Activated T-cell treated with anti-CD3 and anti-CD28 coated beads for 1 hour (primary cell): Measurements from ENCODE around the gene DHX57.
A peak's percentile ranks its signal among the peaks of the same experiment; 100 is the strongest.
"Not testable (repeated sequence)": the region's sequence is repeated elsewhere in the genome, so short reads cannot be mapped to it uniquely, and the experiment has no call there.

ENCODE experiments used
- DNase-seq: peaks from one replicate; pipeline ENCODE4 v3.0.0-alpha.2; 2020; ENCODE audit warnings: low read depth

The DHX57 gene

DNA sequence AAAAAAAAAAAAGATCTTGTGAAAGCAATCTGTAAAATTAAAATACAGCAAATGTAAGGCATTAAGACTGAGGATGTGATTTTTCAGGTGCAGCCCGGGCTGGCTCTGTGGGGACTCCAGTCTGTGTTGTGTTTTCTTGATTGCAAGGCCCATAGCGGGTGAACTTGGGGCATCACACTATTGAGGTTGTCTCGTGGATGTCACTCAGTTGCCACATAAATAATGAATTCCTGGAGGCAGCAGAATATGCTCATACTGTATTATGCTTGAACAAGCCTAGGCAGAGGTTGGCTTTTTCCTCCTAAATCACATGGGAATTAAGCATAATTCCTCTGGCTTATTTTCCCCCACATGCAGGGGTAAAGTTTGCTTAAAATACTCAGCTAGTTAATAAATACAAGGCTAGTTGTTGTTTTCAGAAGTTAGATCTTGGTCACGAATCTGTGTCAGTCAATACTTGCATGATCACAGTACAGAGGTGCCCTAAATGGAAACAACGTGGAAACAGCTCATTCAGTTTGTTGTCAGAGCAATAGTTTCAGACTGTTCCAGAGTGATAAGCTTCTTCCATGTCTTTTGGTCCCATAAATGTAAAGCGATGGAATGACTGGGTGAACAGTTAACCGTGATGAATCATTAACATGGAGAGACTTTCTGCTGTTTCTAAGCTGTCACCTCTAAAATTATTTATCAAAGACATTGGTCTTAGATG lies 81.3 kb downstream of the DHX57 start:
- DNase-seq: no peak

DNA sequence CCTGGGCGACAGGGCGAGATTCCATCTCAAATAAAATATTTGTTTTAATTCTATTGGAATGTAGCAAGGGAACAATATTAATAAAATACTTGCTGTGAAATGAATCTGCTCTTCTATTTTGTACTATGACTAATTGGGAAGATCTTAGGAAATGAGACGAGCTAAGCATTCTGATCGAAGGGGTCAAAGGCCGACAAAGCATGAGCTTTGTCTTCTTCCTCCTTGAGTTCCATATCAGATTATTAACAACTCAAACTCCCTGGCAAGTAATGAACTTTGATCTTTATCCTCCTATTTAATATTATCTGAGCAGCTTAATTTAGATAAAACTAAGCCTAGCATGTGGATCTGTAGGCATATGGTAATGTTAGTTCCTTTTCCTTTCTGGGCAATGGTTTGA lies 82.2 kb downstream of the DHX57 start:
- DNase-seq: no peak

DNA sequence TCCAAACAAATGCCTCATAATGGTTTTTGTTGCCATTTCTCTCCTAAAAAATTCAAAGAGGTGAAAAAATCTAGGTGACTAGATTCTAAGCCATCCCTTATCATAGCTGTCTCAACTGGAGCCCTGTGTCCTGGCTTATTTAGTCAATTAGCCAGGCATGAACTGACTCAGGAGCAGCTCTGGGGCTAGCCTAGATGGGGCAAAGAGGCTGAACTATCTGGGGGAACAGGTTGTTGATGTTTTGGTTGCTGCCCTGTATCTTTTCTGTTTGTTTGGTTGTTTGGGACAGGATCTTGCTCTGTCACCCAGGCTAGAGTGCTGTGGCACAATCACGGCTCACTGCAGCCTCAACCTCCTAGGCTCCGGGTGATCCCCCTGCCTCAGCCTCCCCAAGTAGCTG lies 83.0 kb downstream of the DHX57 start:
- no peak for DNase-seq

DNA sequence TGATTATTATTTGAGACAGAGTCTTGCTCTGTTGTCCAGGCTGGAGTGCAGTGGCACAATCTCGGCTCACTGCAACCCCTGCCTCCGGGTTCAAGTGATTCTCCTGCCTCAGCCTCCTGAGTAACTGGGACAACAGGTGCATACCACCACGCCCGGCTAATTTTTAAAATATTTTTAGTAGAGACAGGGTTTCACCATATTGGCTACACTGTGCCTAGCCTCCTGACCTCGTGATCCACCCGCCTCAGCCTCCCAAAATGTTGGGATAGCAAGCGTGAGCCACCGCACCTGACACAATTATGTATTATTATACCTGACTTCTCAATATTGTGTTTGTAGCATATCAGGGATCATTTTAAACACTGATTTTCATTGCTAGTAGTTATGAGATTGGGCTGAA lies 83.4 kb downstream of the DHX57 start:
- not testable (repeated sequence) for DNase-seq

DNA sequence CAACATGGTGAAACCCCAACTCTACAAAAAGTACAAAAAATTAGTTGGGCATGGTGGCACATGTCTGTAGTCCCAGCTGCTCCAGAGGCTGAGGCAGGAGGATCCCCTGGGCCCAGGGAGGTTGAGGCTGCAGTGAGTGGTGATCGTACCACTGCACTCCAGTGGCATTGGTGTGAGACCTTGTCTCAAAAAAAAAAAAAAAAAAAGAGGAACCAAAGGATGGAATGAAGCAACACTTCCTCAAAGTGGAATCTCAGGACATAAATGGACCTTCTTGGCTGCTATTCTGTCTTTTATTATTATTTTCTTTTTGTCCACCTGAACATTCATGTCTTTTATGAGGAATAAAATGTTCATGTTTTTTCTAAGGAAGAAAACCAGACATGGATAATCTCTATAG lies 84.0 kb downstream of the DHX57 start:
- no peak for DNase-seq

DNA sequence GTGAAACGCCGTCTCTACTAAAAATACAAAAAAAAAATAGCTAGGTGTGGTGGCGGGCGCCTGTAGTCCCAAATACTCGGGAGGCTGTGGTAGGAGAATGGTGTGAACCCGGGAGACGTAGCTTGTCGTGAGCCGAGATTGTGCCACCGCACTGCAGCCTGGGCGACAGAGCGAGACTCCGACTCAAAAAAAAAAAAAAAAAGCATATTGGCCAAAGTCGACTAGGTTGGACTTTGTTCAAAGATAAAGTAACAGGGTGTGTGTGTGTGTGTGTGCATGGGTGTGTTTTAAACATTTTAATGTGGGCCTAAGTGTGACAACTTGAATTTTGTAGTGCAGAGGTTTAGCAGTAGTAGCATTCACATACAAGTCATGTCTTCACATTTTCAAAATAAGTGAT lies 86.0 kb downstream of the DHX57 start:
- no peak for DNase-seq

DNA sequence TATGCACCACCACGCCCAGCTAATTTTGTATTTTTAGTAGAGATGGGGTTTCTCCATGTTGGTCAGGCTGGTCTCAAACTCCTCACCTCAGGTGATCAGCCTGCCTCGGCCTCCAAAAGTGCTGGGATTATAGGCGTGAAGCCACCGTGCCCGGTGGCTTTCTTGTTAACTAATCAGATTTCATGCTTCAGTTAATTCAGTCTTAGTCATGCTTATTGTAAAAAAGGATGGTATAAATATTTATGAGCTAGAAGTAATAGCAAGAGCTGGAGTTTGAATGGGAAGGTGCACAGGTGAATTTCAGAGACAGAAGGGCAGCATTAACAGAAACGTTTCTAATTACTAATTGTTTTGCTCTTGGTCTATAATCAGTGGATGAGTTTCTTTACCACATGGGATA lies 87.4 kb downstream of the DHX57 start:
- no peak for DNase-seq

DNA sequence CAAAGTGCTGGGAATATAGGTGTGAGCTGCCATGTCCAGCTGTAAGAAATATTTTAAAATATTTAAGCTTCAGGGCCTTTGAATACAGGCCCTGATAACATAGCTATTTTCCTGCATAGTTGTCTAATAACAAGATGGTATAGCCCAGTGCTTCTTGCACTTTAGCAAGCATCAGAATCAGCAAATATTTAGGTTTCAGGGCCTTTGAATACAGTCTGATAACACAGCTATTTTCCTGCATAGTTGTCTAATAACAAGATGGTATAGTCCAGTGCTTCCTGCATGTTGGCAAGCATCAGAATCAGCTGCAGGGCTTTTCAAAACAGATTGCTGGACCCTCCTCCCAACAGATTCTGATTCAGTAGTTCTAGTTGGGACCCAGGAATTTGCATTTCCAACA lies 92.1 kb downstream of the DHX57 start:
- DNase-seq: no peak

DNA sequence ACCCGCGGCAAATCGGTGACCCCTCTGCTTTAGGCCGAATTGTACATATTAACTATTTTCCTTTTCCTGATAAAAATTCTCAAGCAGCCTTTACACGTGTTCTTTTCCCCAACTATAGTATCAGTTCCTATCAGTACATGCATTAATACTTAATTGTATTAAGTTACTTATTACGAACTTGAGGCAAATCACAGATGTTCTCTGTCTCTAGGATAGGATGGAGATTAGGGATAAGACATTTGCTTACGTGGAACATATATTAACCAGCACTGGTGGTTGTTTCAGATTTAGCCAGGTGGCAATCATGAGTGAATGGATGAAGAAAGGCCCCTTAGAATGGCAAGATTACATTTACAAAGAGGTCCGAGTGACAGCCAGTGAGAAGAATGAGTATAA lies 97.0 kb downstream of the DHX57 start:
- no peak for DNase-seq

DNA sequence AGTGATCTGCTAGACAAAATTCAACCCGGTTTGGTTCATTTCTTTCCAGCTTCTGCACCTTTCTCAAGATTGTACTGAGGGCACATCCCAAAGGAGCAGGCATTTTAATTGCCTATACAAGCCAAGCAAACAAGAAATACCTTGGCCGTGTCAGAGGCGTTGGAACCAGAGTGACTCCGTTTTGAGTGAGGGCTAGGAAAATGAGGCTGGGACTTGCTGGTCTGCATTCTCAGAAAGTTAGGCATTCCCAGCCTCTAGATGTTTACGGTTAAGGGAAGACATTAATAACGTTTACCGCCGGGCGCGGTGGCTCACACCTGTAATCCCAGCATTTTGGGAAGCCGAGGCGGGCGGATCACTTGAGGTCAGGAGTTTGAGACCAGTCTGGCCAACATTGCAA lies 99.2 kb downstream of the DHX57 start:
- no peak for DNase-seq

DNA sequence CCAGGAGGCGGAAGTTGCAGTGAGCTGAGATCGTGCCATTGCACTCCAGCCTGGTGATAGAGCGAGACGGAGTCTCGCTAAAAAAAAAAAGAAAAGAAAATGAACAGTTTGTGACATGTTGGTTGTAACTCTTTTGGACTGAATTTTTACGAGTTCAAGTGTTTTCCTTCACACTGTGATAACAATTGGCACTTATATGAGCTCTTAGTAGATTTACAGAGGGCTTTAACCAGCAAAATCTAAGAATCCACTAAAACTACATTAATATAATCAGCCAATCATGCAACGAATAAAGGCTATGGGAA lies 99.9 kb downstream of the DHX57 start:
- DNase-seq: no peak

DNA sequence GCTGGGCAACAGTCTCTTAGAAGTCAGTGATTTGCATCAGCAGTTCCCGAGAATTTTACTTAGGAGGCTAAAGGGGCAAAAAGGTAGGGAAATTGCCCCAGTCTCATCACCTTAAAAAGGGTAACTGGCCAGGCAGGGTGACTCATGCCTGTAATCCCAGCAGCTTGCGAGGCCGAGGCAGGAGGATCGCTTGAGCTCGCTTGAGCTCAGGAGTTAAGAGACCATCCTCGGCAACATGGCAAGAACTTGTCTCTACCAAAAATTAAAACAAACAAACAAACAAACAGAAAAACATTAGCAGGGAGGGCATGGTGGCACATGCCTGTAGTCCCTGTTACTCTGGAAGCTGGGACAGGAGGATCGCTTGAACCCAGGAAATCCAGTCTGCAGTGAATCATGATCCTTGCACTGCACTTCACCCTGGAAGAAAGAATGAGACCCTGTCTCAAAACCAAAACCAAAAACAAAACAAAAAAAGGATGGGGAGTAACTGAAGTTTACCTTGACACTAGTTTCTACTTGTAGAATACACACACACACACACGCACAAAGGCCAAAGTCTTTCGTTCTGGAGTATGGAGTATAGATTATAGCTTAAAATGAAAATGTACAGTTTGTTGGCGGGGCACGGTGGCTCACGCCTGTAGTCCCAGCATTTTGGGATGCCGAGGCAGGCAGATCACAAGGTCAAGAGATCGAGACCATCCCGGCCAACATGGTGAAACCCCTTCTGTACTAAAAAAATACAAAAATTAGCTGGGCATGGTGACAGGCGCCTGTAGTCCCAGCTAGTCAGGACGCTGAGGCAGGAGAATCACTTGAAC lies 100.4 kb downstream of the DHX57 start:
- no peak for DNase-seq

DNA sequence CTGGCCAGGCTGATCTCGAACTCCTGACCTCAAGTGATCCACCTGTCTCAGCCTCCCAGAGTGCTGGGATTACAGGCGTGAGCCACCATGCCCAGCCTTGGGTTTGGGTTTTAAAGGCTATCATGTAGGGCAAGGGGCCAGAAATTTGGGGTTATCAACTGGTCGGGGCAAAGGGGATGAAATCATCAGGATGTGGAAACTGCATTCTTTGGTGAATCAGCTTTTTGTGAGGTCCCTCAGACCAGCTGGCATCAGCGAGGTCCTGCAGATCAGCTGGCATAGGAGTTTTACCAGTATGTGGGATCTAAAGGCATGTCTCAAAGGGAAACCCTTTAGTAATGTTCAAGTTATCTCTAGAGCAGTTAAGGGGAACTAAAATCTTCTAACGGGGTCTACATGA lies 104.1 kb downstream of the DHX57 start:
- DNase-seq: no peak

DNA sequence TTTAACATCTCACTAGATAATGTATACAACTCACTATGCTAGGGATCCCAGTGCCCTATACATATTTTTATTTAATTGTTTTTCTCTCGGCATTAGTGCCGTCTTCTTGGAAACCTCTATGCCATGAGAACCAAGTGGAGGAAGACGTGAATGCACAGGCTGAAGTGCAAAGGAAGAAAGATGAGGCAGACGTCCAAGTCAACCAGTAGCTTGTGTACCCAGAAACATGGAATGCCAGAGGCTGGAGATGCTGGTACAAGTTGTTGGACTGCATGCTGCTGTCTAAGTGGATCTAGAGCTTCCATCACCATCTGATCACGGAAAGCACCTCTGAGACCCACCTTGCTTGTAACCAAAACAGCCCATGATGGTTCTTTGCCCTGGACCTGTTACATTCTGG lies 110.2 kb downstream of the DHX57 start:
- DNase-seq: no peak

DNA sequence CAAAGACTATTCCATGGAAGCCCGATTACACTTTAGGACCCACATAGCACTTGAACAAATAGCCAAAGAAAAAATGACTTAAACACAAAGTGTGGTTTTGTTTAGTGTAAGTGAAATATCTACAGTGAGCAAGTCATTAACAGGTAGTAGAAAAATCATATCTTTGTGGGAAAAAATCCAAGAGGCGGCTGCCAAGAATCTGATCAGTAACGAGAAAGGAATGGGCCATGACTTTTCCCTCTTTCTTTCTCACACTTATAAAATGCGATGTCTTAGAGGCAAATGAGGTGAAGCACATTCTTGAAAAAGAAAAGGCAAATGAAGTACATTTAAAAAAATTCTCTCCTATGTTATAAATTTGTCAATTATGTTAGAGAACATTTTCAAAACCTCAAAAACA lies 110.6 kb downstream of the DHX57 start:
- no peak for DNase-seq

DNA sequence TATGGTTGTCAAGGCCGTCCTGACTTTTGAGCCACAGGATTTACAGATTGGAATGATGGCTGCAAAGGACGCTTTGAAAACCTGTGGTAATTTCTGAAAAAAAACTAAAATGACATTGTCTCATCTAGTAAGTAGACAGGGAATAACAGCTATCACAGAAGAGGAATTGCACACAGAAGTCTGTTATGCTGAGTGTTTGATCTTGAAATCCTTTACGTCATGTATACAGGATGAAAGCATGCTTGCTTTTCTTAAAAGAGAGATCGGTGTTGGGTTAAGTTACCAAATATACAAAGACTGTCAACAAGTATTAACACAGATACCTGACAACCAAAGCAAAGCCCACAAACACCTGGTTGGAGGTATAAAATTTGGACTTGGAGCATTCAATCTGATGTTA lies 112.0 kb downstream of the DHX57 start:
- DNase-seq: no peak

DNA sequence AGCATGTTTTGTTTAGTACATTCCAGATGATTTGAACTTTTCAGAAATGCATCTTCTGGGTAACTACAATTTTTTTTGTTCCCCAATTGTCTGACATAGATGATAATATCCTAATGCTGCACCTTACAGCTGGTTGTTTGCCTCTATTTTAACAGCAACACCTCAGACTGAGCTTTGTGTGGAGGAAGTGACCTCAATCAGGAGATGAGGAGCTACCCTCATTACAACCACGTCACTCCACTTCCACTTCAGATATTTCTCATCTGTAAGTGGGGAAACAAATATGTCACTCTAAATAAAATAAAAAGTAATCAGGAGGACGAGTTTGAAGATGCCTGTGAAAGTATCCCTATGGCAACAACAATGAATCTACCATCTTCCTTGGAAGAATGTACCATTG lies 112.5 kb downstream of the DHX57 start:
- DNase-seq: no peak

DNA sequence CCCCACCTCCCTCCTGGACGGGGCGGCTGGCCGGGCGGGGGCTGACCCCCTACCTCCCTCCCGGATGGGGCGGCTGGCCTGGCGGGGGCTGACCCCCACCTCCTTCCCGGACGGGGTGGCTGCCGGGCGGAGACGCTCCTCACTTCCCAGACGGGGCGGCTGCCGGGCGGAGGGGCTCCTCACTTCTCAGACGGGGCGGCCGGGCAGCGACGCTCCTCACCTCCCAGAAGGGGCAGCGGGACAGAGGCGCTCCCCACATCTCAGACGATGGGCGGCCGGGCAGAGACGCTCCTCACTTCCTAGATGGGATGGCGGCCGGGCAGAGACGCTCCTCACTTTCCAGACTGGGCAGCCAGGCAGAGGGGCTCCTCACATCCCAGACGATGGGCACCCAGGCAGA lies 119.8 kb downstream of the DHX57 start:
- DNase-seq: not testable (repeated sequence)

DNA sequence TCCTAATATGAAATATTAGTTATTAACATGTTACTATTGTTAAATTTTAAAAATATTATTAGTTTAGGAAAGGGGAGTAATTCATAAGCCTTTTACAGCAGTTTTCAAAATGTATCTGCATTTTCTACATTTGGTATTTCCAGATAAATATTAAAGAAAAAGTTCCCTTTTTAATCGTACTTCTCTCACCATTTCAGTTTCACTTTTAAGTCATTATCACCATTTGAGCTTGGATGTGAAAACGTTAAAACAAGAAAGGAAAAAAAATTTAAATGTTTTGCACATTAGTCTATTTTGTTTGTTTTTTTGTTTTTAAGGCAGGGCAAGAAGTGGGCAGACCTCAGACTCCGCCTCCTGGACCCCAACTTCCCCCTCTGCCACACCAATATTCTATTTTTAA lies 121.2 kb downstream of the DHX57 start:
- no peak for DNase-seq

DNA sequence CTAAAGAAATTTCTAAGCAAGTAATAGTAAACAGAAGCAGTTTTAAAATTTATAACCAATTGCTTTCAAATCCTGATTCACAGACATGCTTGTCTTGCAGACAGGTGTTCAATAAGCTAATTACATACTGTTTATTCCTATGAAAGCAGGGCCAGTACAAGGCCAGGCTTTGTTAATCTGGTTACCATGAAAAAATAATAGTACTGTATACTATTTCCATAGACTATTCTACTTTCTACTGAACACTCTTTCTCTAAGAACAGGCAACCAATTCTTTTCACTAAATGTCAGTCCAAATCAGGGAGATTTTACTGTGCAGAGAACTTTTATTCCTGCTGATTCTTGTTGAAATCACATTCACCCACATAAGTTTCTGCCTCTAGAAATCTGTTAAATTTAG lies 121.7 kb downstream of the DHX57 start:
- DNase-seq: no peak

DNA sequence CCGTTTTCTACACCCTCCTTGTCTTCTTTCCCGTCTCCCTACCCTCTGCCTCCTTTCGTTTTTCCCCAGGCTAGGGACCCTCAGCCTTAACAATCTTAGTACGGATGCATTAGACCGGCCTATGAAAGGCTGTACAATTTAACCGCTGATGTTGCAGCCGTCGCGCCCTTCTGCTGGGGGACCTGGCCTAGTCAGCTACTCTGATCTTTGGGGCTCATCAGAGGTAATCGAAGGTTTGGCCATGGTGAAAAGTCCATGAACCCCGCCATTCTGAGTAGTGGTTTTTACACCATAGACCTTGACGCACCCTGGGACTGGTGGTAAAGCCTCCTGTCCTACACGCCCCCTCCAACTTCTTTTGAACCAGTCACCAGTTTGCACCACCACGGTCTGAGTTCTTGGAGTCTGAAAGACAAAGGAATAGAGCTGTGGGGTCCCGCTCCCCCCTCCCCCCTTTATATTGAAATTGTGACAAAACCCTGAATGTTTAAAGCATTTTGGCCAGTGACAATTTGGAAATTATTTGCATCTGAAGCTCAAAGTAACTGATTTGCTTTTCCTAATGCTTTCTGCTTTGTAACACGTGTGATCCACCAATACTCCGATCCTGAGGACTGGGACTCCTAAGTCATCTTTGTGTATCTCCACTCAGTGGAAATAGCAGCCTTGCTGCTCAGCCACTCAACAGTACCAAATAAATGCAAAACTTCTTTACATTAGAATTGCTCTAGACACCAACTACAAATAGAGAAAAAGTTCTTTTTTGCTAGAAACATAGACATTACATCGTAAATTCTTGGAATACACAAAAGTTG lies 123.9 kb downstream of the DHX57 start:
- DNase-seq: no peak

DNA sequence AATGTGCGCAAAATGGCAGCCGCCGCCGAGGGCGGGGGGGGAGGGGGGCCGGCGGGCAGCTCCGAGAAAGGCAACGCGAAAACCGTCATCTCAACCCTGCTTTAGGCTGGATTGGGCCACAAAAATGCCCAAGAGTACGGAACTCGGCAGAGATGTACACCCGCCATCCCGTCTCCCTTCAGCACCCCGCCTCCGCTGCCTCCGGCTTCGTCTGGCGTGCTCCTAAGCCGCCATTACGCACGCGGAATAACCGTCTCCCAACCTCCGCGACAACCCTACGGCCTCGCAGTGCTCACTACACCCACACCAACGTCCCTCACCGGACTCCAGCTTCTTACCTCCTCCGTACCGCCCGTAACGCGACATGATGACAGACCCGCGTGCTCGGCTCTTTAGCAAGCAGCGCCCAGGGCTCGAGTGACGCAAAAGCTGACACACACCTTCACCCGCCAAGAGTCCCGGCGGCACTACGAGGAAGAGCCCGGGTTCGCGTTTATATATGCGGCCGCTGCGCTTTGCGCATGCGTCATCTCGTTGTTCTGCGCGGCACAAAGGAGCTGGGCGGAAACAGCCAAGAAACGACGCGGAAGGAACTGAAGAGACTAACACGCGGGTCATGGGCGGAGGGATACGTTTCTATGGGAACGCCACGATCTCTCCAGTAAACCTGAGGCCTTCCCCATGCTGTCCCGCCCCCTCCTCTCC lies 124.7 kb downstream of the DHX57 start, which contains the start of gene SRSF7:
Gene SRSF7, minus strand, starts transcription at position 471 of the 705 bp plus-strand sequence. Its CDS starts 105 bp downstream, at position 366.
- peak; percentile 99 for DNase-seq
